Aorta (tissue), 5 donors: ENCODE results near the gene RAD51D. TPM values are rescaled to one million over a fixed set of nuclear protein-coding genes. Genes with fewer than 3 reads are reported as not detected.
A peak's percentile ranks its signal among the peaks of the same experiment; 100 is the strongest.
"Not testable (repeated sequence)": the region's sequence is repeated elsewhere in the genome, so short reads cannot be mapped to it uniquely, and the experiment has no call there.

ENCODE experiments used
- ATAC-seq: fragments of 200-7000 bp; cut with Tn5 transposase; one replicate; pipeline ENCODE4 v1.9.1; 2022; ENCODE audit warnings: moderate library complexity; ENCODE audit not compliant: low FRiP score
- DNase-seq, 2 donors: peaks; one replicate each; pipeline ENCODE4 v3.0.0-alpha.2; 2020
- H3K27ac ChIP-seq, 2 donors: one replicate each; pipeline ENCODE4 v1.5.1; 2013; ENCODE audit warnings: low read length in 2 of 2, mild to moderate bottlenecking in 2 of 2, moderate library complexity in 2 of 2, control low read depth in 1 of 2, inconsistent platforms in 1 of 2, low read depth in 1 of 2
- H3K27me3 ChIP-seq, 2 donors: one replicate each; pipeline ENCODE4 v1.6.1; 2013; ENCODE audit warnings: control low read depth in 1 of 2, low read length in 1 of 2, mild to moderate bottlenecking in 1 of 2, moderate library complexity in 1 of 2; ENCODE audit not compliant: insufficient read depth in 2 of 2, control insufficient read depth in 1 of 2
- H3K36me3 ChIP-seq, 2 donors: one replicate each; pipeline ENCODE4 v1.6.1; 2013; ENCODE audit warnings: control low read depth in 1 of 2, low read length in 1 of 2, mild to moderate bottlenecking in 1 of 2; ENCODE audit not compliant: insufficient read depth in 2 of 2, control insufficient read depth in 1 of 2
- H3K4me1 ChIP-seq, 2 donors: one replicate each; pipeline ENCODE4 v1.6.1; 2013; ENCODE audit warnings: low read length in 2 of 2, control low read depth in 1 of 2, mild to moderate bottlenecking in 1 of 2, moderate library complexity in 1 of 2; ENCODE audit not compliant: insufficient read depth in 2 of 2, control insufficient read depth in 1 of 2
- H3K4me3 ChIP-seq, 2 donors: one replicate each; pipeline ENCODE4 v1.5.1; 2013; ENCODE audit warnings: low read length in 2 of 2, control low read depth in 1 of 2, mild to moderate bottlenecking in 1 of 2
- H3K9me3 ChIP-seq: one replicate; pipeline ENCODE4 v1.6.1; 2013; ENCODE audit warnings: mild to moderate bottlenecking, low read length; ENCODE audit not compliant: control insufficient read depth
- WGBS, 2 donors: extraction: QIAGEN DNeasy Blood & Tissue Kit; methylation state at CpG; one replicate each; pipeline ENCODE4 v1.1.7; 2013; 5-methylcytosine and 5-hydroxymethylcytosine counted together
- intact Hi-C, 2 donors: fragments of 100-400 bp; cut with DNase I; formaldehyde crosslinking; loops; one replicate each; pipeline versions ENCODE4 v1.14.2 to v1.15.0; 2022
- polyA plus RNA-seq, 2 donors: library from polyadenylated mRNA; stranded (reverse); fragments of 200-250 nt; gene quantifications; one replicate each; pipeline ENCODE4 v1.2.3, GENCODE V29; 2013
- total RNA-seq, 2 donors: library from RNA; stranded (reverse); fragmentation: NEBNext Ultra II Directional; extraction: Animal tissue kit (Norgen Biotek cat#: 25700); gene quantifications; one replicate each; pipeline ENCODE4 v1.2.1, GENCODE V29; 2021
- donor health status: healthy with polysubstance abuse.
- donor health status: Bipolar disorder and iron deficiency.
- donor health status: DM: no; HTN: no; CAD: no.
- donor health status: DM: no; HTN: no; CAD: no.
- donor health status: DM: yes; HTN: yes; CAD: no.

The RAD51D gene
- total and polyA plus RNA-seq, 4 donors, result 3.6 to 17.3 (median 12.5) TPM

DNA sequence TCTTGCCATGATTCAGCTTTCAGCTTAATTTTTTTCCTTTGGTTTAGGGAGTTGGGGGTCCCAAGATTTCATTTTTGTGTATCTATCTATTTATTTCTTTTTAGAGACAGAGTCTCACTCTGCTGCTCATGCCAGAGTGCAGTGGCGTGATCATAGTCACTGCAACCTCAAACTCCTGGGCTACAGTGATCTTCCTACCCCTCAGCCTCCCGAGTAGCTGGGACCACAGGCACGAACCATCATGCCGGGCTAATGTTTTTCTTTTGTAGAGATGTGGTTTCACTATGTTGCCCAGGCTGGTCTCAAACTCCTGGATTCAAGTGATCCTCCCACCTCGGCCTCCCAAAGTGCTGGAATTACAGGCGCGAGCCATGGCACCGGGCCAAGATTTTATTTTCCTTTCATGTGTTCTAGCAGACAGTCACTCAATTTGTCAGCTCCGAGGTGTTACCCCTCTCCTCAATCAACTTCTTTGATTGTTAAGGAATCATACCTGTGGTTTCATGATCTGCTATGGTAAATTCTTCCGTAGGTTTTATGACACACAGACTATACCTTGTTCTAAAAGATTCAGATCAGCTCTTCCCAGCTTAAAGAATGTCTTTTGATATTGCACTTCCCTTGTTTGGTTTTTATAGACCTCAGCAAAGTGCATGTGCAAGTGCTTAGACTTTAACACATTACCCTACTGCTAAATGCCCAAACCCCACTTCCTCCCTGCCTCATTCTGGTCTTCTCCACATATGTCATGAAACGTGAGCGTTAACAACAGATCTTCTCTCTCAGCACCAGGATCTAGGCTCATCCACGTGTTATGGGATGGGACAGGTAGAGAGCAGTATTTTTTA, 40.9 kb upstream of the RAD51D start:
- H3K9me3 ChIP-seq, result peaks cover 1% of the 10 kb centered on the region
- WGBS, 2 donors, result 68 to 76% methylated on average over 13 of the region's 13 CpGs
- no peak overlapping the region for H3K4me3 ChIP-seq
- intact Hi-C loops, result no loop called here
- DNase-seq (peak in 1 of 2 donors; percentile 15), ATAC-seq (no peak)
- no peaks in the 10 kb centered on the region for H3K36me3 ChIP-seq
- no peak overlapping the region for H3K27ac ChIP-seq
- no peaks in the 10 kb centered on the region for H3K27me3 ChIP-seq
- no peaks in the 10 kb centered on the region for H3K4me1 ChIP-seq

DNA sequence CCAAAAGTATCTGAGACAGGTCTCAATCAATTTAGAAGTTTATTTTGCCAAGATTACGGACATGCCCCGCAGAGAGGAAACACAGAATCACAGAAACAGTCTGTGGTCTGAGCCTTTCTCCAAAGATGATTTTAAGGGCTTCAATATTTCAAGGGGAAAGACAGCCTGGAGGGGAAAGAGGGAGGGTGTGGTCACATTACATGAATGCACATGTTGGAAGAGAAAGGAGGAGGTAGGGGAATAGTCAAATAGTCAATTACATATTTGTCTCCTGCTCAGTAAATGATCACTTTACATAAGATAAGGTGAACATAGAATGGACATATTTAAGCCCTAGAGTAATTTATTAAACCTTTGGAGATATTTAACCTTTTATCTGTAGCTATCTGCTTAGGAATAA, 40.3 kb upstream of the RAD51D start:
- 80 to 82% methylated on average over 2 of the region's 2 CpGs for WGBS, 2 donors
- no peaks in the 10 kb centered on the region for H3K36me3 ChIP-seq

DNA sequence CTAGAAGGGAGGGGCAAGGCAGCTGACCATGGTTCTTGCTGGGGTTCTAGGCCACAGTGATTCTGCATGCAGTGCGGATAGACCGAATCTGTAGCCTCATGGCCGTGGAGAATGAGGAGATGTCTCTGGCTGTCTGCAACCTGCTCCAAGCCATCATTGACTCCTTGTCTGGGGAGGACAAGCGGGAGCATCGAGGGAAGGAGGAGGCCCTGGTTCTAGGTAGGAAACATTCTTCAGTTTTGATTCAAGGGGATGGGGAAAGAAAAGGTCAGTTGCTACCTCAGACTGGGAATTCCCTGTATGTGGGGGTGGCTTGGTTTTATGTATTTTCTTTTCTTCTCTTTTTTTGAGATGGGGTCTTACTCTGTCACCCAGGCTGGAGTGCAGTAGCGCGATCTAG, 35.6 kb upstream of the RAD51D start:
- no peak for ATAC-seq
- Histone ChIP-seq H3K4me3 (no peak overlapping the region), H3K4me1 (no peaks in the 10 kb centered on the region), H3K27ac (no peak overlapping the region), H3K9me3 (no peaks in the 10 kb centered on the region), H3K27me3 (no peaks in the 10 kb centered on the region), H3K36me3 (no peaks in the 10 kb centered on the region)
- no peak for DNase-seq
- 93% methylated on average over 7 of the region's 7 CpGs for WGBS, 2 donors
- intact Hi-C loops, result no loop called here

More for the DNA sequence above, 40.3 kb upstream of the RAD51D start:
- intact Hi-C loops, result no loop called here
- H3K4me1 ChIP-seq, result no peaks in the 10 kb centered on the region
- DNase-seq, result no peak
- no peak for ATAC-seq
- H3K9me3 ChIP-seq, result peaks cover 1% of the 10 kb centered on the region
- no peak overlapping the region for H3K27ac ChIP-seq
- H3K4me3 ChIP-seq, result no peak overlapping the region
- no peaks in the 10 kb centered on the region for H3K27me3 ChIP-seq

DNA sequence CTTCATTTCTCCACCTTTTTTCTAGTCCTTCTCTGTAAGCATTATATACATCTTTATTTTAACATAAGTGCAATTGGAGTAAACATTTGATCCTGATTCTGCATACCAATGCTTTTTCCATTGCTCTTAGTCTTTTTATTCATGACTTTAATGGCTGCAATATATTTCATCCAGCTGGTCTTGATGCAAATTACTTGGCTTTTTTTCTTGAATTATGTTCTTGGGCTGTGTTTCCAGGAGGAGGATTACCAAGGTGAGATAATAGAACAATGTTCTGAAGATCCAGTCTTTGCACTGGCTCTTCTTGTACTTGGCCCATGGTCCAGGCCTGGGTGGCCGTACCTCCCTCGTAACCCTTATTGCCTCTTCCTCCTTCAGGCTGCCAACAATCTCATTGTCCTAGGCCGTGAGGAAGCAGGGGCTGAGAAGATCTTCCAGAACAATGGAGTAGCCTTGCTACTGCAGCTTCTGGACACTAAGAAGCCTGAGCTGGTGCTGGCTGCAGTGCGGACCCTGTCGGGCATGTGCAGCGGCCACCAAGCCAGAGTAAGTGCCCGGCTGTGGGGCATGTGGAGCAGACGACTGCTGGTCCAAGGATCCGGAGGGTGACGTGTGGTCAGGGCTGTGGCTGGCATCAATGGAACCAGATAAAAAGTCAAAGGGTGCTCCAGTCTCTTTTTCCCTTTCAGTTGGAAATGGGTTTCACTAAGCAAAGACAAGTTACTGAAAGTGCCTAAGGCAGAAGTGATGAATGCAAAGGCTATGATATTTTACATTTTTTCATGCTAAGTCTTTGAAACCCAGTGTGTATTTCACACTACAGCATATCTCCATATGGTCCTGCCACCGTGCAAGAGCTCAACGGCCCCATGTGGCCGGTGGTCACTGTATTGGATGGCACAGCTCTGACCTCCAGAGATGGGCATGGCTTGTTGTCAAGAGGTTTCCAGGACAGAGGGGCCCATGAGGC, 34.8 kb upstream of the RAD51D start:
- H3K9me3 ChIP-seq, result no peaks in the 10 kb centered on the region
- no peak overlapping the region for H3K4me3 ChIP-seq
- no peaks in the 10 kb centered on the region for H3K27me3 ChIP-seq
- H3K4me1 ChIP-seq, result no peaks in the 10 kb centered on the region
- H3K27ac ChIP-seq, result no peak overlapping the region
- WGBS, 2 donors, result 87 to 88% methylated on average over 13 of the region's 13 CpGs
- no peak for ATAC-seq
- H3K36me3 ChIP-seq, result no peaks in the 10 kb centered on the region
- intact Hi-C loops, result no loop called here
- DNase-seq, result peak in 1 of 2 donors; percentile 46

DNA sequence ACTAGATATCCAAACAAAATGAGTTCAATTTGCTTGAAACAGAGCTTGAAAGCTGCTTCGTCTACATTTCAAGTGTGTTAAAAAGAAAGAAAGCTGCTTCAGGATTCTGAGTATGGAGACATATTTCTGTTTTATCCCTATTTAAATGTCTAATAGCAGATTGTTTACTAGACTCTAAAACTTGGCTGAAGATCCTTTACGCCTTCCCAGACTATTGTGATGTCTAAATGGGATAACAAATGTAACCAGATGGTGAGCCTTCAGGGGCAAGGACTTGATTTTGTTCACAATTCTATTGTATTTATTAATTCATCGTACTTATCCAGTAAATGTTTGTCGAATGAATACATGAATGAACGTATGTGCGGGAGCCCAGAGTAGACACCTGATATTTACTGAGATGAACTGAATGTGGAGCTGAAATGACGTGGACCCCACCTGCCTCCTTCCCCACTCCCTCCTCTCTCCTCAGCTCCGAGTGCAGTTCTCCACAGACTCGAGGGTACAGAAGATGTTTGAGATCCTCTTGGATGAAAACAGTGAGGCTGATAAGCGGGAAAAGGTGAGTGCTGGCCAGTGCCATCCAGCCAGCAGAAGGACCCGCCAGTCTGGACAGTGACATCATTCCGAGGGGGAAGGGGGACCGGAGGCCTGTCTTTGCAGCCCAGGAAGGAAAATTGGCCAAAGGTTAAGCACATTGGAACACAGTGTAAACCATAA, 32.9 kb upstream of the RAD51D start:
- DNase-seq (no peak), ATAC-seq (no peak)
- Histone ChIP-seq H3K36me3 (no peaks in the 10 kb centered on the region), H3K27me3 (no peaks in the 10 kb centered on the region), H3K27ac (no peak overlapping the region), H3K4me3 (no peak overlapping the region), H3K4me1 (no peaks in the 10 kb centered on the region), H3K9me3 (no peaks in the 10 kb centered on the region)
- WGBS, 2 donors, result 70 to 71% methylated on average over 13 of the region's 13 CpGs
- intact Hi-C loops, result no loop called here

DNA sequence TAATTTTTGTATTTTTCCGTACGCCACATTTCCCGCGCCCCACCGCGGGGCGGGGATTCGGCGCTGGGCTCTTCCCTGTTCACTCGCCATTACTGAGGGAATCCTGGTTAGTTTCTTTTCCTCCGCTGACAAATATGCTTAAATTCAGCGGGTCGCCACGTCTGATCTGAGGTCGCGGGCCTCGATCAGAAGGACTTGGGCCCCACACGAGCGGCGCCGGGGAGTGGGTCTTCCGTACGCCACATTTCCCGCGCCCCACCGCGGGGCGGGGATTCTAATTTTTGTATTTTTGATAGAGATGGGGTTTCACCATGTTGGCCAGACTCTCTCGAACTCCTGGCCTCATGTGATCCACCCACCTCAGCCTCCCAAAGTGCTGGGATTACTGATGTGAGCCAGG, 31.4 kb upstream of the RAD51D start:
- ATAC-seq, H3K9me3 ChIP-seq, intact Hi-C loops, H3K27ac ChIP-seq, H3K4me3 ChIP-seq, H3K36me3 ChIP-seq, H3K27me3 ChIP-seq, DNase-seq, H3K4me1 ChIP-seq: not testable (repeated sequence)
- 88 to 90% methylated on average over 29 of the region's 29 CpGs for WGBS, 2 donors

DNA sequence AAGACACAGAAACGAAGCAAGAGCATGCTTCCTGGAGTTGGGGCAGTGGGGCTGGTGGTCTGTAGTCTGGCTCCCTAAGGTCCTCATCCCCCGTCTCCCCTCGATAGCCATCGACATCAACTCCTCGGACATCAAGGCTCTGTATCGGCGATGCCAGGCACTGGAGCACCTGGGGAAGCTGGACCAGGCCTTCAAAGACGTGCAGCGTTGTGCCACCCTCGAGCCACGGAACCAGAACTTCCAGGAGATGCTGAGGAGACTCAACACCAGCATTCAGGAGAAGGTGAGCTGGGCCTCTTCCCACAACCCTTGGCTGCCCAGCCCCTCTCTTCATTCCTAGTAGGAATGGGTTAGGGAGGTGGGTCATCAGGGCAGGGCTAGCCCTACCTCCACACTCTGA, 30.3 kb upstream of the RAD51D start:
- Histone ChIP-seq H3K4me3 (no peak overlapping the region), H3K27me3 (no peaks in the 10 kb centered on the region), H3K27ac (no peak overlapping the region), H3K4me1 (no peaks in the 10 kb centered on the region), H3K36me3 (no peaks in the 10 kb centered on the region), H3K9me3 (no peaks in the 10 kb centered on the region)
- DNase-seq (no peak), ATAC-seq (no peak)
- intact Hi-C loops, result no loop called here
- WGBS, 2 donors, result 90 to 94% methylated on average over 11 of the region's 11 CpGs

DNA sequence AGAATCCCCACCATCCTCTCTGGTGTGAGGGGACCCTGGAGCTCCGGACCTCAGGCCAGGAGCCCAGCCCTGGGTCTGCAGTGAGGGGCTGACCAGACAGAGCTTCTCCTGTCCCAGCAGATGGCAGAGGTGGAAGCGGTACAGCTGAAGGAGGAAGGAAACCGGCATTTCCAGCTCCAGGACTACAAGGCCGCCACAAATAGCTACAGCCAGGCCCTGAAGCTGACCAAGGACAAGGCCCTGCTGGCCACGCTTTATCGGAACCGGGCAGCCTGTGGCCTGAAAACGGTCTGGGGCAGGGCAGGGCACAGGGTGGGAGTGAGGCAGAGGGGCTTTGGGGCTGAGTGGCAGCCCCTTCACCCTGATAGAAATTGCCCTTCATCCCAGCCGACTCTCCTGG, 28.5 kb upstream of the RAD51D start:
- ATAC-seq, result no peak
- no peaks in the 10 kb centered on the region for H3K4me1 ChIP-seq
- H3K27ac ChIP-seq, result no peak overlapping the region
- H3K4me3 ChIP-seq, result no peak overlapping the region
- no peak for DNase-seq
- intact Hi-C loops, result no loop called here
- no peaks in the 10 kb centered on the region for H3K27me3 ChIP-seq
- H3K9me3 ChIP-seq, result no peaks in the 10 kb centered on the region
- 84 to 90% methylated on average over 9 of the region's 9 CpGs for WGBS, 2 donors
- no peaks in the 10 kb centered on the region for H3K36me3 ChIP-seq
